Measurements from ENCODE around the gene ABCA1. TPM values are rescaled to one million over a fixed set of nuclear protein-coding genes. Genes with fewer than 3 reads are reported as not detected.

ABCA1 gene
- total and polyA plus RNA-seq, 2 of the 13 experiments (the other 11 are each of a cell fraction or from before 2014, with no cell fraction given): 26.8 to 63.8 TPM

- TF ChIP-seq KDM6A (CRISPR knock-in tag; IDR thresholded peaks at IDR 0.05; ENCODE audit: low read depth) (peak; percentile 92), DNMT3B (CRISPR knock-in tag; conservative IDR thresholded peaks at IDR 0.05) (no peak), ZFP41 (CRISPR knock-in tag; IDR thresholded peaks at IDR 0.05; ENCODE audit: borderline replicate concordance) (no peak), ATRX (CRISPR knock-in tag; IDR thresholded peaks at IDR 0.05; ENCODE audit: borderline replicate concordance) (no peak), ZNF780A (CRISPR knock-in tag; IDR thresholded peaks at IDR 0.05) (no peak), ZNF567 (CRISPR knock-in tag; IDR thresholded peaks at IDR 0.05; ENCODE audit: borderline replicate concordance) (no peak), ZNF335 (CRISPR knock-in tag; IDR thresholded peaks at IDR 0.05) (peak; percentile 80), ISX (CRISPR knock-in tag; conservative IDR thresholded peaks at IDR 0.05) (no peak), SSRP1 (CRISPR knock-in tag; IDR thresholded peaks at IDR 0.05) (no peak), ZNF430 (CRISPR knock-in tag; IDR thresholded peaks at IDR 0.05) (peak; percentile 81), ZNF333 (CRISPR knock-in tag; IDR thresholded peaks at IDR 0.05; ENCODE audit: borderline replicate concordance) (no peak), ZNF224 (CRISPR knock-in tag; IDR thresholded peaks at IDR 0.05) (0 out of 2 replicates have a peak, but pooled peaks have one; percentile 40), NFKB2 (CRISPR knock-in tag; IDR thresholded peaks at IDR 0.05; ENCODE audit: borderline replicate concordance) (no peak), ASH2L (IDR thresholded peaks at IDR 0.05; ENCODE audit: insufficient read length, low read depth, low read length) (peak; percentile 76), ZFP36L1 (CRISPR knock-in tag; IDR thresholded peaks at IDR 0.05) (no peak; the same call in 1 of the 2 replicates)
- TF ChIP-seq, protein P1, sequence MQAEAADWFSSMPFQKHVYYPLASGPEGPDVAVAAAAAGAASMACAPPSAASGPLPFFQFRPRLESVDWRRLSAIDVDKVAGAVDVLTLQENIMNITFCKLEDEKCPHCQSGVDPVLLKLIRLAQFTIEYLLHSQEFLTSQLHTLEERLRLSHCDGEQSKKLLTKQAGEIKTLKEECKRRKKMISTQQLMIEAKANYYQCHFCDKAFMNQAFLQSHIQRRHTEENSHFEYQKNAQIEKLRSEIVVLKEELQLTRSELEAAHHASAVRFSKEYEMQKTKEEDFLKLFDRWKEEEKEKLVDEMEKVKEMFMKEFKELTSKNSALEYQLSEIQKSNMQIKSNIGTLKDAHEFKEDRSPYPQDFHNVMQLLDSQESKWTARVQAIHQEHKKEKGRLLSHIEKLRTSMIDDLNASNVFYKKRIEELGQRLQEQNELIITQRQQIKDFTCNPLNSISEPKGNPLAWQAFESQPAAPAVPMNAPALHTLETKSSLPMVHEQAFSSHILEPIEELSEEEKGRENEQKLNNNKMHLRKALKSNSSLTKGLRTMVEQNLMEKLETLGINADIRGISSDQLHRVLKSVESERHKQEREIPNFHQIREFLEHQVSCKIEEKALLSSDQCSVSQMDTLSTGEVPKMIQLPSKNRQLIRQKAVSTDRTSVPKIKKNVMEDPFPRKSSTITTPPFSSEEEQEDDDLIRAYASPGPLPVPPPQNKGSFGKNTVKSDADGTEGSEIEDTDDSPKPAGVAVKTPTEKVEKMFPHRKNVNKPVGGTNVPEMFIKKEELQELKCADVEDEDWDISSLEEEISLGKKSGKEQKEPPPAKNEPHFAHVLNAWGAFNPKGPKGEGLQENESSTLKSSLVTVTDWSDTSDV (CRISPR knock-in tag; IDR thresholded peaks at IDR 0.05): no peak
- TF ChIP-seq, protein P2, sequence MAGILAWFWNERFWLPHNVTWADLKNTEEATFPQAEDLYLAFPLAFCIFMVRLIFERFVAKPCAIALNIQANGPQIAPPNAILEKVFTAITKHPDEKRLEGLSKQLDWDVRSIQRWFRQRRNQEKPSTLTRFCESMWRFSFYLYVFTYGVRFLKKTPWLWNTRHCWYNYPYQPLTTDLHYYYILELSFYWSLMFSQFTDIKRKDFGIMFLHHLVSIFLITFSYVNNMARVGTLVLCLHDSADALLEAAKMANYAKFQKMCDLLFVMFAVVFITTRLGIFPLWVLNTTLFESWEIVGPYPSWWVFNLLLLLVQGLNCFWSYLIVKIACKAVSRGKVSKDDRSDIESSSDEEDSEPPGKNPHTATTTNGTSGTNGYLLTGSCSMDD (CRISPR knock-in tag; IDR thresholded peaks at IDR 0.05): no peak
- TF ChIP-seq, protein P3, sequence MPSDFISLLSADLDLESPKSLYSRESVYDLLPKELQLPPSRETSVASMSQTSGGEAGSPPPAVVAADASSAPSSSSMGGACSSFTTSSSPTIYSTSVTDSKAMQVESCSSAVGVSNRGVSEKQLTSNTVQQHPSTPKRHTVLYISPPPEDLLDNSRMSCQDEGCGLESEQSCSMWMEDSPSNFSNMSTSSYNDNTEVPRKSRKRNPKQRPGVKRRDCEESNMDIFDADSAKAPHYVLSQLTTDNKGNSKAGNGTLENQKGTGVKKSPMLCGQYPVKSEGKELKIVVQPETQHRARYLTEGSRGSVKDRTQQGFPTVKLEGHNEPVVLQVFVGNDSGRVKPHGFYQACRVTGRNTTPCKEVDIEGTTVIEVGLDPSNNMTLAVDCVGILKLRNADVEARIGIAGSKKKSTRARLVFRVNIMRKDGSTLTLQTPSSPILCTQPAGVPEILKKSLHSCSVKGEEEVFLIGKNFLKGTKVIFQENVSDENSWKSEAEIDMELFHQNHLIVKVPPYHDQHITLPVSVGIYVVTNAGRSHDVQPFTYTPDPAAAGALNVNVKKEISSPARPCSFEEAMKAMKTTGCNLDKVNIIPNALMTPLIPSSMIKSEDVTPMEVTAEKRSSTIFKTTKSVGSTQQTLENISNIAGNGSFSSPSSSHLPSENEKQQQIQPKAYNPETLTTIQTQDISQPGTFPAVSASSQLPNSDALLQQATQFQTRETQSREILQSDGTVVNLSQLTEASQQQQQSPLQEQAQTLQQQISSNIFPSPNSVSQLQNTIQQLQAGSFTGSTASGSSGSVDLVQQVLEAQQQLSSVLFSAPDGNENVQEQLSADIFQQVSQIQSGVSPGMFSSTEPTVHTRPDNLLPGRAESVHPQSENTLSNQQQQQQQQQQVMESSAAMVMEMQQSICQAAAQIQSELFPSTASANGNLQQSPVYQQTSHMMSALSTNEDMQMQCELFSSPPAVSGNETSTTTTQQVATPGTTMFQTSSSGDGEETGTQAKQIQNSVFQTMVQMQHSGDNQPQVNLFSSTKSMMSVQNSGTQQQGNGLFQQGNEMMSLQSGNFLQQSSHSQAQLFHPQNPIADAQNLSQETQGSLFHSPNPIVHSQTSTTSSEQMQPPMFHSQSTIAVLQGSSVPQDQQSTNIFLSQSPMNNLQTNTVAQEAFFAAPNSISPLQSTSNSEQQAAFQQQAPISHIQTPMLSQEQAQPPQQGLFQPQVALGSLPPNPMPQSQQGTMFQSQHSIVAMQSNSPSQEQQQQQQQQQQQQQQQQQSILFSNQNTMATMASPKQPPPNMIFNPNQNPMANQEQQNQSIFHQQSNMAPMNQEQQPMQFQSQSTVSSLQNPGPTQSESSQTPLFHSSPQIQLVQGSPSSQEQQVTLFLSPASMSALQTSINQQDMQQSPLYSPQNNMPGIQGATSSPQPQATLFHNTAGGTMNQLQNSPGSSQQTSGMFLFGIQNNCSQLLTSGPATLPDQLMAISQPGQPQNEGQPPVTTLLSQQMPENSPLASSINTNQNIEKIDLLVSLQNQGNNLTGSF (CRISPR knock-in tag; IDR thresholded peaks at IDR 0.05): no peak
- TF ChIP-seq, protein P4, sequence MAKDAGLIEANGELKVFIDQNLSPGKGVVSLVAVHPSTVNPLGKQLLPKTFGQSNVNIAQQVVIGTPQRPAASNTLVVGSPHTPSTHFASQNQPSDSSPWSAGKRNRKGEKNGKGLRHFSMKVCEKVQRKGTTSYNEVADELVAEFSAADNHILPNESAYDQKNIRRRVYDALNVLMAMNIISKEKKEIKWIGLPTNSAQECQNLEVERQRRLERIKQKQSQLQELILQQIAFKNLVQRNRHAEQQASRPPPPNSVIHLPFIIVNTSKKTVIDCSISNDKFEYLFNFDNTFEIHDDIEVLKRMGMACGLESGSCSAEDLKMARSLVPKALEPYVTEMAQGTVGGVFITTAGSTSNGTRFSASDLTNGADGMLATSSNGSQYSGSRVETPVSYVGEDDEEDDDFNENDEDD (CRISPR knock-in tag; IDR thresholded peaks at IDR 0.05; ENCODE audit: borderline replicate concordance): no peak
Measured at GRCh38 chr9:104885818-104886709, 41.9 kb downstream of the ABCA1 start (continued).
